PFSK-1 (cell line): Measurements from ENCODE around the gene MDFIC.

ENCODE experiments used
- FOXP2 ChIP-seq: optimal IDR thresholded peaks from 2 replicates; pipeline ENCODE3; 2011; ENCODE audit warnings: borderline replicate concordance, control low read depth, inconsistent platforms; ENCODE audit not compliant: insufficient read depth; ENCODE audit errors: extremely low read length, extremely low read depth
- POLR2AphosphoS5 ChIP-seq: IDR thresholded peaks from 2 replicates; pipeline ENCODE4 v1.6.1; 2012; ENCODE audit warnings: low read depth, mild to moderate bottlenecking, control low read depth, low read length, moderate library complexity
- SIN3A ChIP-seq: IDR thresholded peaks from 2 replicates; pipeline ENCODE4 v1.6.1; 2012; ENCODE audit warnings: mild to moderate bottlenecking, low read length, moderate library complexity, borderline replicate concordance; ENCODE audit not compliant: insufficient read depth
- TAF1 ChIP-seq: IDR thresholded peaks from 2 replicates; pipeline ENCODE4 v1.6.1; 2012; ENCODE audit warnings: low read length, control low read depth, borderline replicate concordance; ENCODE audit not compliant: insufficient read depth
- TF ChIP-seq, protein P1 (sequence below), 2 experiments: IDR thresholded peaks; 2 replicates each; pipeline versions ENCODE4 v1.6.1 to v1.8.0; 2011 to 2012; ENCODE audit warnings: low read depth in 2 of 2, low read length in 2 of 2, control low read depth in 1 of 2, inconsistent platforms in 1 of 2, mild to moderate bottlenecking in 1 of 2, moderate library complexity in 1 of 2; ENCODE audit not compliant: insufficient read depth in 1 of 2

MDFIC gene

DNA sequence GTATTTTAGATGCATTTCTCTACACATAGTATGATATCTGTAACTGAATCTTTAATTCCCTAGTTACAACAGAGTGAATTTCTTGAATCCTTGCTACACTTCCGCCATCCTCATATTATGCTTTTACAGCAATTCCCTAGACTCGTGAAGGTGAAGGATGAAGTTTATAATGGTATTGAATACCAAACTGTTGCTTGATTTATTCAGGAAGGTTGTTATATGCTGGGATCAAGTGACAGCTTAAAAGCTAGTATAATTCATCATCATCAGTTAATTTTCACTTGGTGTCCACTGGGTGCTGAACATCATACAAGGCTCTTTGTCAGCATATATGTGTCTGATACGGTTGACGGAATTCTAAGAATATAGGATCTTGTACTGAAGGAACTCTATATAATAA is 47.2 kb downstream of the MDFIC start:
- no peak for TF ChIP-seq POLR2AphosphoS5
- no peak for TF ChIP-seq SIN3A
- no peak for TF ChIP-seq TAF1
- no peak for TF ChIP-seq FOXP2
- TF ChIP-seq, protein P1, sequence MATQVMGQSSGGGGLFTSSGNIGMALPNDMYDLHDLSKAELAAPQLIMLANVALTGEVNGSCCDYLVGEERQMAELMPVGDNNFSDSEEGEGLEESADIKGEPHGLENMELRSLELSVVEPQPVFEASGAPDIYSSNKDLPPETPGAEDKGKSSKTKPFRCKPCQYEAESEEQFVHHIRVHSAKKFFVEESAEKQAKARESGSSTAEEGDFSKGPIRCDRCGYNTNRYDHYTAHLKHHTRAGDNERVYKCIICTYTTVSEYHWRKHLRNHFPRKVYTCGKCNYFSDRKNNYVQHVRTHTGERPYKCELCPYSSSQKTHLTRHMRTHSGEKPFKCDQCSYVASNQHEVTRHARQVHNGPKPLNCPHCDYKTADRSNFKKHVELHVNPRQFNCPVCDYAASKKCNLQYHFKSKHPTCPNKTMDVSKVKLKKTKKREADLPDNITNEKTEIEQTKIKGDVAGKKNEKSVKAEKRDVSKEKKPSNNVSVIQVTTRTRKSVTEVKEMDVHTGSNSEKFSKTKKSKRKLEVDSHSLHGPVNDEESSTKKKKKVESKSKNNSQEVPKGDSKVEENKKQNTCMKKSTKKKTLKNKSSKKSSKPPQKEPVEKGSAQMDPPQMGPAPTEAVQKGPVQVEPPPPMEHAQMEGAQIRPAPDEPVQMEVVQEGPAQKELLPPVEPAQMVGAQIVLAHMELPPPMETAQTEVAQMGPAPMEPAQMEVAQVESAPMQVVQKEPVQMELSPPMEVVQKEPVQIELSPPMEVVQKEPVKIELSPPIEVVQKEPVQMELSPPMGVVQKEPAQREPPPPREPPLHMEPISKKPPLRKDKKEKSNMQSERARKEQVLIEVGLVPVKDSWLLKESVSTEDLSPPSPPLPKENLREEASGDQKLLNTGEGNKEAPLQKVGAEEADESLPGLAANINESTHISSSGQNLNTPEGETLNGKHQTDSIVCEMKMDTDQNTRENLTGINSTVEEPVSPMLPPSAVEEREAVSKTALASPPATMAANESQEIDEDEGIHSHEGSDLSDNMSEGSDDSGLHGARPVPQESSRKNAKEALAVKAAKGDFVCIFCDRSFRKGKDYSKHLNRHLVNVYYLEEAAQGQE (IDR thresholded peaks at IDR 0.05; ENCODE audit: insufficient read depth in 1 of 2, low read depth in 2 of 2, low read length in 2 of 2), result no peak

DNA sequence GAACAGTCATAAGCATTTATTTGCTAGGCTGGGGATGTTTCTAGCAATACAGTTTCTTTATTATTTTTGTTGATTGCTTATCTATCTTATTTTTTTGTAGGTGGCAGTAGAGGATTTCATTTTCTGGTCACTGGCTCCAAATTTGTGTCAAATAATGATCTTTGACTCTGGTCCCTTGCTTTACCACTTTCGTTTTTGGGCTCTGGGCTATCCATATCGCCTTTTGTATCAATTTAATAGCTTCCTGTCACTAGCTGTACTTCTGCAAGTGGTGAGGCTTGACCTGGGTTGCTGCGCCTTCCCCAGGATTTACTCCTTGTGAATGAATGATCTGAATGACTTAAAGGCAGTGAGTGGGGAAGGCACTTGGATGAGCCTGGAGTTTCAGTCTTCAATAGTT is 48.4 kb downstream of the MDFIC start:
- TF ChIP-seq, protein P1 (IDR thresholded peaks at IDR 0.05; ENCODE audit: insufficient read depth in 1 of 2, low read depth in 2 of 2, low read length in 2 of 2), result no peak
- TF ChIP-seq FOXP2, result no peak
- TF ChIP-seq POLR2AphosphoS5, result no peak

DNA sequence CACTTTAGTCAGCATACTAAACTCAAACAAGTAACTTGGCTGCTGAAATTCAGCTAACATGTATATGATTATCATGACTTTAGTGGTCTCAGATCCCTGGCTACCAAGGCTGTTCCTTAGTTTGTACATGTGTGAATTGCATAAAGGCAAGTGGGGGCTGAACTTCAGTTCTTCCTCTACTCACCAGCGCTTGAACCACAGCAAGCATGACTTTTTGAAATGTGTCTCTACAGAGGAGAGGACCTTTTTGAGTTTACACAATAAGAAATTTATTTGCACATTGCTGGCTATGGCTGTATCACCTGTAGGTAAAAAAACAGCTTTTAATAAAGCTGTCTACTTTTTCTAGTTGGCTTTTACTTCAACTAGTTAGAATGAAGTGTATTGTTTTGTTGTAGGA is 48.8 kb downstream of the MDFIC start:
- TF ChIP-seq POLR2AphosphoS5 (no peak), TAF1 (no peak), FOXP2 (no peak), SIN3A (no peak)
- TF ChIP-seq, protein P1 (IDR thresholded peaks at IDR 0.05; ENCODE audit: insufficient read depth in 1 of 2, low read depth in 2 of 2, low read length in 2 of 2), result no peak

DNA sequence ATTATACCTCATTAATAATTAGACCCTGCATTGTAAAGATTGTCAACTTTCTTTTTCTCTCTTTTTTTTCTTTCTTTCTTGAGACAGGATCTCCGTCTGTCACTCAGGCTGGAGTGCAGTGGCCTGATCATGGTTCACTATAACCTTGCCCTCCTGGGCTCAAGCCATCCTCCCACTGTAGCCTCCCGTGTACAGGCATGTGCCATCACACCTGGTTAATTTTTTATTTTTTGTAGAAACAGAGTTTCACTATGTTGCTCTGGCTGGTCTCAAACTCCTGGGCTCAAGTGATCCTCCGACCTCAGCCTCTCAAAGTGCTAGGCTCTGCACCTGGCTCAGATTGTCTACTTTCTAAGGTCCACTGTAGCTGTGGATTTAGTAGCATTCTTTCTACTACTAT is 50.7 kb downstream of the MDFIC start:
- TF ChIP-seq, protein P1 (IDR thresholded peaks at IDR 0.05; ENCODE audit: insufficient read depth in 1 of 2, low read depth in 2 of 2, low read length in 2 of 2), result no peak
- TF ChIP-seq FOXP2 (no peak), TAF1 (no peak), SIN3A (no peak), POLR2AphosphoS5 (no peak)

DNA sequence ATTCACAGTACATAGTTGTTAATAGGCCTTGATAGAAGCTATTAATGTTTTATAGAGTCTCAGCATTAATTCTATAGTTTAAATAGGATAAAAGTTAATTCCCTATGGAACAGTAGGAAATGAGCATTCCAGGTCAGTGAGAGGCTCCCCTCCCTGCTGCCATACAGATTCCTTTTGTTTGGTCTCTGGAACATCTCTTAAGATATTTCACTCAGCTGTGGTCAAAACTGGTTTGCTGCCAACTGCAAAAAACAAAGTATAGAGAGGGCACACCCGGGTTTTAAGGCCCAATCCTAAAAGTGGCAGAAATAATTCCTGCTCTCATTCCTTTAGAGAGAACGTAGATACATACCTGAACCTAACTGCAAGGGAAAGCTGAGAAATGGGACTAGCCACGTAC is 51.3 kb downstream of the MDFIC start:
- TF ChIP-seq, protein P1 (IDR thresholded peaks at IDR 0.05; ENCODE audit: insufficient read depth in 1 of 2, low read depth in 2 of 2, low read length in 2 of 2), result no peak
- TF ChIP-seq FOXP2 (no peak), TAF1 (no peak), POLR2AphosphoS5 (no peak), SIN3A (no peak)
